ENCODE data around the gene TRIM17. TPM values are rescaled to one million over a fixed set of nuclear protein-coding genes. Genes with fewer than 3 reads are reported as not detected.

The TRIM17 gene
- total and polyA plus RNA-seq, 2 of the 8 experiments (the other 6 are each of a cell fraction or from before 2014, with no cell fraction given) = 1.1 to 2.2 TPM

DNA sequence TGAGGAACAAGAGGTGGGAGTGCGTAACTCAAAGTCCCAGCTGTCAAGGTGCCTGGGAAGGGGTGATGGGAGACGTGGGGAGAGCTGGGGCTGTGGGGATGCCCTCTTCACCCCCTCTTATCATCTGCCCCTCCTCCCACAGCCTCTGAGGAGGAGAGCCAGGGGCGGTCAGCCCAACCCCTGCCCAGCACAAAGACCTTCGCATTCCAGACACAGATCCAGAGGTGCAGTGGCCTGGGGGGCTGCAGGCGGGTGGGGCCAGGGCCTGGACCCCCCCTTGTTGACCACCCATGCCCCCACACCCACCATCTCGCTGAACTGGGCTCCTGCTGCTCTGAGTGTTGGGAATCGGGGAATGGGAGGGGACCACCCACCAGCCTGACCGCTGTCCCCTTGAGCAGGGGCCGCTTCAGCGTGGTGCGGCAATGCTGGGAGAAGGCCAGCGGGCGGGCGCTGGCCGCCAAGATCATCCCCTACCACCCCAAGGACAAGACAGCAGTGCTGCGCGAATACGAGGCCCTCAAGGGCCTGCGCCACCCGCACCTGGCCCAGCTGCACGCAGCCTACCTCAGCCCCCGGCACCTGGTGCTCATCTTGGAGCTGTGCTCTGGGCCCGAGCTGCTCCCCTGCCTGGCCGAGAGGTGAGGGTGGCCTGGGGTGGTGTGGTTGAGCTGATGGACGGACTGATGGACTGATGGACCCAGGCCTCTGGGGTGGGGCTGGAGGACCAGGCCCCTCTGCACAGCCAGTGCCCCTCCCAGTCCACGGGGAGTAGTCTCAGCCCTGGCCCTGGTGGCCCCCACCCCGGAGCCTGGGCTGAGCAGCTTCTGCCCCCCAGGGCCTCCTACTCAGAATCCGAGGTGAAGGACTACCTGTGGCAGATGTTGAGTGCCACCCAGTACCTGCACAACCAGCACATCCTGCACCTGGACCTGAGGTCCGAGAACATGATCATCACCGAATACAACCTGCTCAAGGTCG lies 39.7 kb downstream of the TRIM17 start:
- POLR2A ChIA-PET (ENCODE audit: partially characterized antibody) = interaction anchor here (0.7 to 1.3 kb wide), 5 partner anchors 69 to 87 kb away, joined by 3 to 6 read pairs (median 3); a partner anchor contains a TSS
- Histone ChIP-seq H2BK12ac (ENCODE audit: low read depth, low read length) (no peak overlapping the region), H4K5ac (ENCODE audit: insufficient read length, low read depth, low read length) (no peak overlapping the region), H3K27ac (ENCODE audit: low read depth, low read length) (no peak overlapping the region), H2BK20ac (ENCODE audit: low read length) (no peak overlapping the region), H3K14ac (ENCODE audit: insufficient read length) (no peak overlapping the region), H3K79me1 (ENCODE audit: low read depth, low read length) (no peaks in the 10 kb centered on the region), H3K4me1 (replicated peaks in 1 of 4; ENCODE audit: control insufficient read depth in 3 of 4, insufficient read depth in 4 of 4, low read length in 3 of 4) (peaks cover 0 to 10% (median 5%) of the 10 kb centered on the region in 4 experiments; a peak in 5 of 7 replicates), H3K4me3 (ENCODE audit: extremely low read depth in 1 of 4, insufficient read depth in 2 of 4, low read depth in 3 of 4, low read length in 4 of 4) (no peak overlapping the region), H2BK5ac (ENCODE audit: low read depth, low read length) (no peak overlapping the region), H3K27me3 (replicated peaks in 1 of 4; ENCODE audit: control insufficient read depth in 3 of 4, extremely low read depth in 1 of 4, insufficient read depth in 3 of 4, low read length in 3 of 4) (peaks cover 2 to 26% (median 16%) of the 10 kb centered on the region in 4 experiments; a peak in 6 of 7 replicates), H3K23ac (ENCODE audit: insufficient read length) (no peak overlapping the region), H3K9ac (replicated peaks in 1 of 4; ENCODE audit: extremely low read depth in 1 of 4, low read depth in 3 of 4, low read length in 3 of 4) (no peak overlapping the region), H2AK5ac (ENCODE audit: low read depth, low read length) (no peak overlapping the region), H3K18ac (ENCODE audit: extremely low read depth, low read length) (no peak overlapping the region), H2AFZ (ENCODE audit: low read length) (no peak overlapping the region), H4K8ac (ENCODE audit: extremely low read depth, insufficient read depth, low read length) (no peak overlapping the region), H3K79me2 (ENCODE audit: control insufficient read depth in 1 of 2, insufficient read depth in 2 of 2, low read length in 2 of 2) (no peaks in the 10 kb centered on the region), H2BK15ac (ENCODE audit: low read length) (no peak overlapping the region), H4K20me1 (replicated peaks in 1 of 2; ENCODE audit: control insufficient read depth in 1 of 2, insufficient read depth in 2 of 2, low read length in 2 of 2) (peaks cover 4 to 6% of the 10 kb centered on the region in 2 experiments), H3K4ac (replicated peaks; ENCODE audit: insufficient read length, low read depth, low read length) (no peak overlapping the region), H3K9me3 (ENCODE audit: insufficient read depth in 2 of 2, low read depth in 1 of 2, low read length in 1 of 2) (no peaks in the 10 kb centered on the region), H3K36me3 (ENCODE audit: control insufficient read depth in 2 of 4, insufficient read depth in 4 of 4, low read length in 3 of 4) (no peaks in the 10 kb centered on the region), H3K23me2 (ENCODE audit: low read depth, low read length) (peaks cover 8% of the 10 kb centered on the region; the same call in 1 of the 2 replicates), H3K4me2 (ENCODE audit: insufficient read depth in 1 of 2, low read depth in 2 of 2, low read length in 2 of 2) (peak overlapping the region; percentile 51 to 96; a peak in 2 of 4 replicates), H4K91ac (replicated peaks; ENCODE audit: insufficient read length, low read length) (no peak overlapping the region), H3K56ac (replicated peaks; ENCODE audit: insufficient read length, low read depth, low read length) (no peak overlapping the region), H2BK120ac (replicated peaks; ENCODE audit: low read depth, low read length) (no peak overlapping the region)
- FAIRE-seq = no peak
- CTCF ChIA-PET (ENCODE audit: partially characterized antibody) = interaction anchor here (0.9 to 2.8 kb wide), 6 partner anchors 35 to 138 kb away, joined by 3 to 10 read pairs (median 4); a partner anchor contains a TSS
- no peak for TF ChIP-seq ZNF274 (IDR thresholded peaks at IDR 0.05; ENCODE audit: borderline replicate concordance, extremely low read depth, low read length)
- 90% methylated on average over 27 of the region's 31 CpGs; no CpG with 5 or more reads in 1 of the 2 experiments for WGBS, 2 experiments (ENCODE audit: extremely low coverage in 1 of 2, insufficient coverage in 1 of 2, insufficient read length in 1 of 2, insufficient replicate concordance in 2 of 2, low coverage in 1 of 2, low lambda C conversion rate in 2 of 2, missing lambda C conversion rate in 1 of 2)
- no peak for DNase-seq (ENCODE audit: low read depth in 1 of 2, low spot score in 2 of 2)
